ENCODE measurements around the gene MRPS22. TPM values are rescaled to one million over a fixed set of nuclear protein-coding genes. Genes with fewer than 3 reads are reported as not detected.

The MRPS22 gene
- polyA plus RNA-seq, 1 experiment: 38.2 TPM

DNA sequence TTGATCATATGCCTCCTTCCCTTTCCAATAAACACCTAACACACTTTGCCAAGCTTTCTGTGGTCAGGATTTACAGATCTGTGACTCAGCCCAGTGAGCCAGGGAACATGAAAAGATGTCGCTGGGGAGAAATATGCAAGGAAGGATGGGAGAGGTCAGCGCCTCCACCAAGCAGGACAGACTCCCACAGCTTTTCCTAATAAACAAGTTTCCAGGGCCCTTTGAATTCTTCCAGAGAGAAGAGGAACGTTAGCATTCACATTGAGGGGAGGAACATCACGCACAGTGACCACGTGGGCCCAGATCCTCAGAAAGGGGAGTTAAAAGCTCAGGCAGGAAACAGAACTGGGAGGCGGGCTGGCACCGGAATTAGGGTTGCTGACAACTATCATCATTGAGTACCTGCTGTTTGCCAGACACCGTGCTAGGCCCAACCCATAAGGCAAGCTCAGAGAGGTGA is 33.3 kb upstream of the MRPS22 start:
- peak; percentile 99 for DNase-seq (ENCODE audit: low read depth)
- CTCF ChIA-PET: interaction anchor here (0.9 to 3.5 kb wide), 4 partner anchors 9 to 1081 kb away, joined by 3 to 30 read pairs (median 4); no protein-coding TSS in a partner anchor
- H3K27me3 ChIP-seq (ENCODE audit: control insufficient read depth, insufficient read depth, low read length): no peaks in the 10 kb centered on the region
- TF ChIP-seq, protein P1, sequence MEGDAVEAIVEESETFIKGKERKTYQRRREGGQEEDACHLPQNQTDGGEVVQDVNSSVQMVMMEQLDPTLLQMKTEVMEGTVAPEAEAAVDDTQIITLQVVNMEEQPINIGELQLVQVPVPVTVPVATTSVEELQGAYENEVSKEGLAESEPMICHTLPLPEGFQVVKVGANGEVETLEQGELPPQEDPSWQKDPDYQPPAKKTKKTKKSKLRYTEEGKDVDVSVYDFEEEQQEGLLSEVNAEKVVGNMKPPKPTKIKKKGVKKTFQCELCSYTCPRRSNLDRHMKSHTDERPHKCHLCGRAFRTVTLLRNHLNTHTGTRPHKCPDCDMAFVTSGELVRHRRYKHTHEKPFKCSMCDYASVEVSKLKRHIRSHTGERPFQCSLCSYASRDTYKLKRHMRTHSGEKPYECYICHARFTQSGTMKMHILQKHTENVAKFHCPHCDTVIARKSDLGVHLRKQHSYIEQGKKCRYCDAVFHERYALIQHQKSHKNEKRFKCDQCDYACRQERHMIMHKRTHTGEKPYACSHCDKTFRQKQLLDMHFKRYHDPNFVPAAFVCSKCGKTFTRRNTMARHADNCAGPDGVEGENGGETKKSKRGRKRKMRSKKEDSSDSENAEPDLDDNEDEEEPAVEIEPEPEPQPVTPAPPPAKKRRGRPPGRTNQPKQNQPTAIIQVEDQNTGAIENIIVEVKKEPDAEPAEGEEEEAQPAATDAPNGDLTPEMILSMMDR (IDR thresholded peaks at IDR 0.05; ENCODE audit: insufficient read depth, low read depth, low read length): no peak
- POLR2A ChIA-PET: interaction anchor here (1.0 to 1.1 kb wide), 3 partner anchors 9 to 79 kb away, joined by 3 to 6 read pairs (median 3); no protein-coding TSS in a partner anchor
- no peak overlapping the region for H3K4me3 ChIP-seq (ENCODE audit: low read depth, low read length)
- H3K36me3 ChIP-seq (ENCODE audit: control insufficient read depth, insufficient read depth, low read length): no peaks in the 10 kb centered on the region

DNA sequence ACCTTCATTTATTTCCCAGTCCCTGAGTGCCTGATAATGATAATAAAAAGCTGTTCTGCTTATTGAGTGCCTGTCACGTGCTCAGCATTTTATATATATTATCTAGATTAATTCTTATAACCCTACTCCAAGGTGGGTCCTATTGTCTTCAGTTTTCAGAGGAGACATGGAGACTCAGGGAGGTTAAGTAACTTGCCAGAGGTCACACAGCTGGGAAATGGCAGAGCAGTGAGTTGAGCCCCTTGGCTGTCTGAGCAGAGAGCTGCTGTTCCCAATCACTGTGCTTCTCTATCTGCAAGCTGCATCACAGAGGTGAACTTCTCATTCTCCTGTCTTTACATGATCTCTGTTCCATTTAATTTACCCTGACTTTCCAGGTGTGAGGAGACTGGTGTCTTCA is 32.3 kb upstream of the MRPS22 start:
- Histone ChIP-seq H3K4me3 (ENCODE audit: low read depth, low read length) (no peak overlapping the region), H3K27me3 (ENCODE audit: control insufficient read depth, insufficient read depth, low read length) (no peaks in the 10 kb centered on the region), H3K36me3 (ENCODE audit: control insufficient read depth, insufficient read depth, low read length) (no peaks in the 10 kb centered on the region)
- TF ChIP-seq, protein P1 (IDR thresholded peaks at IDR 0.05; ENCODE audit: insufficient read depth, low read depth, low read length): no peak
- CTCF ChIA-PET: interaction anchor here (0.9 to 3.5 kb wide), 2 partner anchors 17 to 200 kb away, joined by 3 to 30 read pairs; no protein-coding TSS in a partner anchor
- no peak for DNase-seq (ENCODE audit: low read depth)
- POLR2A ChIA-PET: no interaction called here

DNA sequence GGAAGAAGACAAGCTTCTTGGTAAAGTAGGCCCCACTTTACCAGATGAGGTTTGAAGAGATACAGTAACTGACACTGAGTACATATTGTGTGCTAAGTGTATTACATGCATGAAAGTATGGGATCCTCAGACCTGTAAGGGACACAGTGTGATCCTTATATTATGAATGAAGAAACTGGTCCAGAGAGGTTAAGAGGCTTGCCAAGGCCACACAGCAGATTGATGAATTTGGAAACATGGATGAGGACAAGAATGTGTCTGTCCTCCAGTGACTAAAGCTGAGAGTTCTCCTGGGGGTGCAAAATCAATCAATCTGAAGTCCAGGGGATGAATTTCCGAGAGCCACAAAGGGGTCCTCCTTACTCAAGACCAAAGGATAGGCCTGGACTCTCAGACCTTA is 31.4 kb upstream of the MRPS22 start:
- Histone ChIP-seq H3K4me3 (ENCODE audit: low read depth, low read length) (no peak overlapping the region), H3K27me3 (ENCODE audit: control insufficient read depth, insufficient read depth, low read length) (no peaks in the 10 kb centered on the region), H3K36me3 (ENCODE audit: control insufficient read depth, insufficient read depth, low read length) (no peaks in the 10 kb centered on the region)
- no peak for DNase-seq (ENCODE audit: low read depth)
- TF ChIP-seq, protein P1 (IDR thresholded peaks at IDR 0.05; ENCODE audit: insufficient read depth, low read depth, low read length): no peak
- CTCF ChIA-PET: interaction anchor here (0.9 to 3.5 kb wide), 6 partner anchors 16 to 201 kb away, joined by 3 to 30 read pairs (median 4); no protein-coding TSS in a partner anchor
- POLR2A ChIA-PET: interaction anchor here (0.7 kb wide), 1 partner anchor 10 kb away, joined by 3 read pairs; no protein-coding TSS in a partner anchor

DNA sequence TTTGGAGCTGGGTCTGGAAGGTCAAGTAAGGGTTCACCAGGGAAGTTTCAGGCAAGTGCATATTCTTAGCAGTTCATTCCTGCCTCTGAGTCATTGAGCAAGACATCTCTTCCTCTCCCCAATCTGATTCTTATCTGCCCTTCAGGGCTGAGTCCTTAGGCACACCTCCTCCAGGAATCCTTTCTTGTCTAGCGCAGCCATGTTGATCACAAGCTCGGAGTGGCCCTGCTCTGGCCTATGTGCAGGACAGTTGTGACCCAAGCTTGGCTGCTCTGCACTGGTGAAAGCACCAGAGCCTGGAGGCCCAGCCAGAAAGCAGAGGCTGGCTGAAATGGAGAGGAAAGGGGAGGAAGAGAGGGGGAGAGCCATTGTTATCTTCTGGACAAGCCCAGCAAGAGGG is 30.9 kb upstream of the MRPS22 start:
- Histone ChIP-seq H3K36me3 (ENCODE audit: control insufficient read depth, insufficient read depth, low read length) (no peaks in the 10 kb centered on the region), H3K4me3 (ENCODE audit: low read depth, low read length) (no peak overlapping the region), H3K27me3 (ENCODE audit: control insufficient read depth, insufficient read depth, low read length) (no peaks in the 10 kb centered on the region)
- ChIA-PET POLR2A (interaction anchor here (0.7 kb wide), 1 partner anchor 11 kb away, joined by 3 read pairs; no protein-coding TSS in a partner anchor), CTCF (interaction anchor here (0.7 to 3.5 kb wide), 7 partner anchors 11 to 202 kb away, joined by 3 to 30 read pairs (median 4); no protein-coding TSS in a partner anchor)
- TF ChIP-seq, protein P1 (IDR thresholded peaks at IDR 0.05; ENCODE audit: insufficient read depth, low read depth, low read length): no peak
- DNase-seq (ENCODE audit: low read depth): no peak

DNA sequence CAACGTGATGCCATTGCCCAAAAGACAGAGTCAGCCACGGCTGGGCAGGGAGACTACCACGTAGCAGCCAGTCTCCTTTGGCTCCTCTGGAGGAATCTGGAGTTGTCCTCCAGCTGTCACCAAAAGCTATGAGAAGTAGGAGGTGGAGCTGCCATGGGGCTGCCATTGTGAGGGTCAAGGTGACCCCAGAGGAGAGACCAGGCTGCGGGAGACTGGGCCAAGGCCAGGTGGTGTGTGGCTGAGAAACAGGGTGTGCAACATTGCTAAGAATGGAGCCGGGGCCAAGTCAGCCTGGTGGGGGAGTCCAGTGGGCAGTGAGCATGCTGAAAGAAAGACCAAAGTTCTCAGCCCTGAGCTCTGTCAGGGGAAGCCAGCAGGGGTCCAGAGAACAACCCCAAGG is 29.9 kb upstream of the MRPS22 start:
- no peak overlapping the region for H3K4me3 ChIP-seq (ENCODE audit: low read depth, low read length)
- no peak for DNase-seq (ENCODE audit: low read depth)
- CTCF ChIA-PET: interaction anchor here (0.7 to 6.3 kb wide), 5 partner anchors 9 to 202 kb away, joined by 3 to 40 read pairs (median 4); no protein-coding TSS in a partner anchor
- POLR2A ChIA-PET: no interaction called here
- TF ChIP-seq, protein P1 (IDR thresholded peaks at IDR 0.05; ENCODE audit: insufficient read depth, low read depth, low read length): no peak
- H3K27me3 ChIP-seq (ENCODE audit: control insufficient read depth, insufficient read depth, low read length): no peaks in the 10 kb centered on the region
- no peaks in the 10 kb centered on the region for H3K36me3 ChIP-seq (ENCODE audit: control insufficient read depth, insufficient read depth, low read length)

Data from BJ (cell line).